HEK293 (cell line): ENCODE results near the gene BBC3.

Experiments
- AEBP2 ChIP-seq: fragments of 450-650 bp; formaldehyde crosslinking; IDR thresholded peaks from 2 replicates; pipeline ENCODE4 v1.5.1; 2016; ENCODE audit warnings: missing biosample characterization, missing genetic modification characterization, borderline replicate concordance
- FEZF1 ChIP-seq: fragments of 450-650 bp; formaldehyde crosslinking; IDR thresholded peaks from 2 replicates; pipeline ENCODE4 v1.5.1; 2016; ENCODE audit warnings: missing biosample characterization, missing genetic modification characterization
- GLIS2 ChIP-seq: fragments of 450-650 bp; formaldehyde crosslinking; IDR thresholded peaks from 2 replicates; pipeline ENCODE4 v1.5.1; 2016; ENCODE audit warnings: missing biosample characterization, missing genetic modification characterization
- SCRT1 ChIP-seq: fragments of 450-650 bp; formaldehyde crosslinking; IDR thresholded peaks from 2 replicates; pipeline ENCODE4 v1.5.1; 2016; ENCODE audit warnings: missing biosample characterization, missing genetic modification characterization, borderline replicate concordance
- TRIM28 ChIP-seq: IDR thresholded peaks from 2 replicates; pipeline ENCODE4 v1.6.1; 2011; ENCODE audit warnings: low read length, control low read depth, borderline replicate concordance
- ZBTB6 ChIP-seq: fragments of 450-650 bp; formaldehyde crosslinking; IDR thresholded peaks from 2 replicates; pipeline ENCODE4 v1.5.1; 2017; ENCODE audit warnings: missing biosample characterization, missing genetic modification characterization
- ZFHX2 ChIP-seq: fragments of 450-650 bp; formaldehyde crosslinking; conservative IDR thresholded peaks from 2 replicates; pipeline ENCODE4 v1.5.1; 2016; ENCODE audit warnings: missing biosample characterization, missing genetic modification characterization
- ZNF10 ChIP-seq: fragments of 450-650 bp; formaldehyde crosslinking; IDR thresholded peaks from 2 replicates; pipeline ENCODE4 v1.5.1; 2017; ENCODE audit warnings: missing biosample characterization, missing genetic modification characterization
- ZNF157 ChIP-seq: fragments of 450-650 bp; formaldehyde crosslinking; IDR thresholded peaks from 2 replicates; pipeline ENCODE4 v1.5.1; 2016; ENCODE audit warnings: missing biosample characterization, missing genetic modification characterization
- ZNF184 ChIP-seq: fragments of 450-650 bp; IDR thresholded peaks from 2 replicates; pipeline ENCODE4 v1.5.1; 2018; ENCODE audit warnings: missing biosample characterization, mild to moderate bottlenecking, missing genetic modification characterization
- ZNF239 ChIP-seq: fragments of 450-650 bp; formaldehyde crosslinking; IDR thresholded peaks from 2 replicates; pipeline ENCODE4 v1.5.1; 2016; ENCODE audit warnings: missing biosample characterization, missing genetic modification characterization
- ZNF248 ChIP-seq: fragments of 450-650 bp; formaldehyde crosslinking; IDR thresholded peaks from 2 replicates; pipeline ENCODE4 v1.5.1; 2017; ENCODE audit warnings: missing biosample characterization, missing genetic modification characterization
- ZNF362 ChIP-seq: fragments of 450-650 bp; formaldehyde crosslinking; IDR thresholded peaks from 2 replicates; pipeline ENCODE4 v1.5.1; 2016; ENCODE audit warnings: missing biosample characterization, missing genetic modification characterization
- ZNF366 ChIP-seq: fragments of 450-650 bp; formaldehyde crosslinking; conservative IDR thresholded peaks from 2 replicates; pipeline ENCODE4 v1.5.1; 2016; ENCODE audit warnings: missing biosample characterization, missing genetic modification characterization
- ZNF37A ChIP-seq: fragments of 450-650 bp; IDR thresholded peaks from 2 replicates; pipeline ENCODE4 v1.5.1; 2018; ENCODE audit warnings: missing biosample characterization, missing genetic modification characterization
- ZNF558 ChIP-seq: fragments of 450-650 bp; formaldehyde crosslinking; IDR thresholded peaks from 2 replicates; pipeline ENCODE4 v1.5.1; 2016; ENCODE audit warnings: missing biosample characterization, missing genetic modification characterization
- ZNF580 ChIP-seq: fragments of 450-650 bp; formaldehyde crosslinking; IDR thresholded peaks from 2 replicates; pipeline ENCODE4 v1.5.1; 2016; ENCODE audit warnings: missing biosample characterization, missing genetic modification characterization
- ZNF701 ChIP-seq: fragments of 450-650 bp; formaldehyde crosslinking; IDR thresholded peaks from 2 replicates; pipeline ENCODE4 v1.5.1; 2016; ENCODE audit warnings: missing biosample characterization, missing genetic modification characterization
- ZNF776 ChIP-seq: fragments of 450-650 bp; formaldehyde crosslinking; IDR thresholded peaks from 2 replicates; pipeline ENCODE4 v1.5.0; 2017; ENCODE audit warnings: missing biosample characterization, missing genetic modification characterization, borderline replicate concordance
- ZNF830 ChIP-seq: fragments of 450-650 bp; IDR thresholded peaks from 2 replicates; pipeline ENCODE4 v1.5.0; 2018; ENCODE audit warnings: missing biosample characterization, missing genetic modification characterization, low read depth, mild to moderate bottlenecking, moderate library complexity
- TF ChIP-seq, protein P1 (sequence below): IDR thresholded peaks from 2 replicates; pipeline ENCODE4 v1.6.1; 2011; ENCODE audit warnings: mild to moderate bottlenecking, low read depth, low read length, borderline replicate concordance
- TF ChIP-seq, protein P2 (sequence below): fragments of 450-650 bp; formaldehyde crosslinking; IDR thresholded peaks from 2 replicates; pipeline ENCODE4 v1.5.1; 2016; ENCODE audit warnings: missing biosample characterization, missing genetic modification characterization
- TF ChIP-seq, protein P3 (sequence below): fragments of 450-650 bp; IDR thresholded peaks from 2 replicates; pipeline ENCODE4 v1.5.1; 2018; ENCODE audit warnings: missing biosample characterization, mild to moderate bottlenecking, missing genetic modification characterization
- TF ChIP-seq, protein P4 (sequence below): fragments of 450-650 bp; formaldehyde crosslinking; IDR thresholded peaks from 2 replicates; pipeline ENCODE4 v1.5.1; 2016; ENCODE audit warnings: missing biosample characterization, missing genetic modification characterization
- TF ChIP-seq, protein P5 (sequence below): fragments of 450-650 bp; formaldehyde crosslinking; IDR thresholded peaks from 2 replicates; pipeline ENCODE4 v1.5.1; 2017; ENCODE audit warnings: missing biosample characterization, missing genetic modification characterization

The BBC3 gene

GRCh38 chr19:47253467-47253881 is 22.5 kb upstream of the BBC3 start (continued):
- no peak for TF ChIP-seq GLIS2 (tag by site-specific recombination)
- no peak for TF ChIP-seq ZNF239 (tag by site-specific recombination)
- TF ChIP-seq, protein P1, sequence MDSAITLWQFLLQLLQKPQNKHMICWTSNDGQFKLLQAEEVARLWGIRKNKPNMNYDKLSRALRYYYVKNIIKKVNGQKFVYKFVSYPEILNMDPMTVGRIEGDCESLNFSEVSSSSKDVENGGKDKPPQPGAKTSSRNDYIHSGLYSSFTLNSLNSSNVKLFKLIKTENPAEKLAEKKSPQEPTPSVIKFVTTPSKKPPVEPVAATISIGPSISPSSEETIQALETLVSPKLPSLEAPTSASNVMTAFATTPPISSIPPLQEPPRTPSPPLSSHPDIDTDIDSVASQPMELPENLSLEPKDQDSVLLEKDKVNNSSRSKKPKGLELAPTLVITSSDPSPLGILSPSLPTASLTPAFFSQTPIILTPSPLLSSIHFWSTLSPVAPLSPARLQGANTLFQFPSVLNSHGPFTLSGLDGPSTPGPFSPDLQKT: no peak
- TF ChIP-seq SCRT1: 0 out of 2 replicates have a peak, but pooled peaks have one; percentile 11
- TF ChIP-seq, protein P2, sequence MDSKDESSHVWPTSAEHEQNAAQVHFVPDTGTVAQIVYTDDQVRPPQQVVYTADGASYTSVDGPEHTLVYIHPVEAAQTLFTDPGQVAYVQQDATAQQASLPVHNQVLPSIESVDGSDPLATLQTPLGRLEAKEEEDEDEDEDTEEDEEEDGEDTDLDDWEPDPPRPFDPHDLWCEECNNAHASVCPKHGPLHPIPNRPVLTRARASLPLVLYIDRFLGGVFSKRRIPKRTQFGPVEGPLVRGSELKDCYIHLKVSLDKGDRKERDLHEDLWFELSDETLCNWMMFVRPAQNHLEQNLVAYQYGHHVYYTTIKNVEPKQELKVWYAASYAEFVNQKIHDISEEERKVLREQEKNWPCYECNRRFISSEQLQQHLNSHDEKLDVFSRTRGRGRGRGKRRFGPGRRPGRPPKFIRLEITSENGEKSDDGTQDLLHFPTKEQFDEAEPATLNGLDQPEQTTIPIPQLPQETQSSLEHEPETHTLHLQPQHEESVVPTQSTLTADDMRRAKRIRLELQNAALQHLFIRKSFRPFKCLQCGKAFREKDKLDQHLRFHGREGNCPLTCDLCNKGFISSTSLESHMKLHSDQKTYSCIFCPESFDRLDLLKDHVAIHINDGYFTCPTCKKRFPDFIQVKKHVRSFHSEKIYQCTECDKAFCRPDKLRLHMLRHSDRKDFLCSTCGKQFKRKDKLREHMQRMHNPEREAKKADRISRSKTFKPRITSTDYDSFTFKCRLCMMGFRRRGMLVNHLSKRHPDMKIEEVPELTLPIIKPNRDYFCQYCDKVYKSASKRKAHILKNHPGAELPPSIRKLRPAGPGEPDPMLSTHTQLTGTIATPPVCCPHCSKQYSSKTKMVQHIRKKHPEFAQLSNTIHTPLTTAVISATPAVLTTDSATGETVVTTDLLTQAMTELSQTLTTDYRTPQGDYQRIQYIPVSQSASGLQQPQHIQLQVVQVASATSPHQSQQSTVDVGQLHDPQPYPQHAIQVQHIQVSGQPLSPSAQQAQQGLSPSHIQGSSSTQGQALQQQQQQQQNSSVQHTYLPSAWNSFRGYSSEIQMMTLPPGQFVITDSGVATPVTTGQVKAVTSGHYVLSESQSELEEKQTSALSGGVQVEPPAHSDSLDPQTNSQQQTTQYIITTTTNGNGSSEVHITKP (tag by site-specific recombination): peak; percentile 54; the same call in 1 of the 2 replicates
- TF ChIP-seq ZNF184 (tag by site-specific recombination): no peak
- peak; percentile 60; the same call in 1 of the 2 replicates for TF ChIP-seq ZFHX2
- TF ChIP-seq TRIM28: no peak; the same call in 1 of the 2 replicates
- TF ChIP-seq ZNF10: 0 out of 2 replicates have a peak, but pooled peaks have one; percentile 48
- TF ChIP-seq ZNF580 (tag by site-specific recombination): no peak
- peak; percentile 65 for TF ChIP-seq FEZF1 (tag by site-specific recombination)
- TF ChIP-seq ZNF776 (tag by site-specific recombination): no peak
- no peak for TF ChIP-seq ZNF830 (tag by site-specific recombination)
- peak; percentile 92 for TF ChIP-seq ZNF362 (tag by site-specific recombination)
- TF ChIP-seq, protein P3, sequence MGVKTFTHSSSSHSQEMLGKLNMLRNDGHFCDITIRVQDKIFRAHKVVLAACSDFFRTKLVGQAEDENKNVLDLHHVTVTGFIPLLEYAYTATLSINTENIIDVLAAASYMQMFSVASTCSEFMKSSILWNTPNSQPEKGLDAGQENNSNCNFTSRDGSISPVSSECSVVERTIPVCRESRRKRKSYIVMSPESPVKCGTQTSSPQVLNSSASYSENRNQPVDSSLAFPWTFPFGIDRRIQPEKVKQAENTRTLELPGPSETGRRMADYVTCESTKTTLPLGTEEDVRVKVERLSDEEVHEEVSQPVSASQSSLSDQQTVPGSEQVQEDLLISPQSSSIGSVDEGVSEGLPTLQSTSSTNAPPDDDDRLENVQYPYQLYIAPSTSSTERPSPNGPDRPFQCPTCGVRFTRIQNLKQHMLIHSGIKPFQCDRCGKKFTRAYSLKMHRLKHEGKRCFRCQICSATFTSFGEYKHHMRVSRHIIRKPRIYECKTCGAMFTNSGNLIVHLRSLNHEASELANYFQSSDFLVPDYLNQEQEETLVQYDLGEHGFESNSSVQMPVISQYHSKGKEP (tag by site-specific recombination): peak; percentile 68
- TF ChIP-seq ZBTB6 (tag by site-specific recombination): no peak
- TF ChIP-seq AEBP2 (tag by site-specific recombination): no peak
- TF ChIP-seq ZNF248 (tag by site-specific recombination): no peak
- TF ChIP-seq ZNF37A (tag by site-specific recombination): no peak
- TF ChIP-seq ZNF558 (tag by site-specific recombination): 0 out of 2 replicates have a peak, but pooled peaks have one; percentile 67
- TF ChIP-seq ZNF366 (tag by site-specific recombination): peak; percentile 93
- TF ChIP-seq, protein P4, sequence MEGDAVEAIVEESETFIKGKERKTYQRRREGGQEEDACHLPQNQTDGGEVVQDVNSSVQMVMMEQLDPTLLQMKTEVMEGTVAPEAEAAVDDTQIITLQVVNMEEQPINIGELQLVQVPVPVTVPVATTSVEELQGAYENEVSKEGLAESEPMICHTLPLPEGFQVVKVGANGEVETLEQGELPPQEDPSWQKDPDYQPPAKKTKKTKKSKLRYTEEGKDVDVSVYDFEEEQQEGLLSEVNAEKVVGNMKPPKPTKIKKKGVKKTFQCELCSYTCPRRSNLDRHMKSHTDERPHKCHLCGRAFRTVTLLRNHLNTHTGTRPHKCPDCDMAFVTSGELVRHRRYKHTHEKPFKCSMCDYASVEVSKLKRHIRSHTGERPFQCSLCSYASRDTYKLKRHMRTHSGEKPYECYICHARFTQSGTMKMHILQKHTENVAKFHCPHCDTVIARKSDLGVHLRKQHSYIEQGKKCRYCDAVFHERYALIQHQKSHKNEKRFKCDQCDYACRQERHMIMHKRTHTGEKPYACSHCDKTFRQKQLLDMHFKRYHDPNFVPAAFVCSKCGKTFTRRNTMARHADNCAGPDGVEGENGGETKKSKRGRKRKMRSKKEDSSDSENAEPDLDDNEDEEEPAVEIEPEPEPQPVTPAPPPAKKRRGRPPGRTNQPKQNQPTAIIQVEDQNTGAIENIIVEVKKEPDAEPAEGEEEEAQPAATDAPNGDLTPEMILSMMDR: no peak
- TF ChIP-seq, protein P5, sequence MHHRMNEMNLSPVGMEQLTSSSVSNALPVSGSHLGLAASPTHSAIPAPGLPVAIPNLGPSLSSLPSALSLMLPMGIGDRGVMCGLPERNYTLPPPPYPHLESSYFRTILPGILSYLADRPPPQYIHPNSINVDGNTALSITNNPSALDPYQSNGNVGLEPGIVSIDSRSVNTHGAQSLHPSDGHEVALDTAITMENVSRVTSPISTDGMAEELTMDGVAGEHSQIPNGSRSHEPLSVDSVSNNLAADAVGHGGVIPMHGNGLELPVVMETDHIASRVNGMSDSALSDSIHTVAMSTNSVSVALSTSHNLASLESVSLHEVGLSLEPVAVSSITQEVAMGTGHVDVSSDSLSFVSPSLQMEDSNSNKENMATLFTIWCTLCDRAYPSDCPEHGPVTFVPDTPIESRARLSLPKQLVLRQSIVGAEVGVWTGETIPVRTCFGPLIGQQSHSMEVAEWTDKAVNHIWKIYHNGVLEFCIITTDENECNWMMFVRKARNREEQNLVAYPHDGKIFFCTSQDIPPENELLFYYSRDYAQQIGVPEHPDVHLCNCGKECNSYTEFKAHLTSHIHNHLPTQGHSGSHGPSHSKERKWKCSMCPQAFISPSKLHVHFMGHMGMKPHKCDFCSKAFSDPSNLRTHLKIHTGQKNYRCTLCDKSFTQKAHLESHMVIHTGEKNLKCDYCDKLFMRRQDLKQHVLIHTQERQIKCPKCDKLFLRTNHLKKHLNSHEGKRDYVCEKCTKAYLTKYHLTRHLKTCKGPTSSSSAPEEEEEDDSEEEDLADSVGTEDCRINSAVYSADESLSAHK (tag by site-specific recombination): peak; percentile 68
- no peak for TF ChIP-seq ZNF157 (tag by site-specific recombination)
- TF ChIP-seq ZNF701 (tag by site-specific recombination): no peak
